Measurements from ENCODE around the gene NPR2. TPM values are rescaled to one million over a fixed set of nuclear protein-coding genes. Genes with fewer than 3 reads are reported as not detected.

The NPR2 gene
- total RNA-seq, 4 donors from 2014 or later = 1.1 to 6.8 (median 4.9) TPM

DNA sequence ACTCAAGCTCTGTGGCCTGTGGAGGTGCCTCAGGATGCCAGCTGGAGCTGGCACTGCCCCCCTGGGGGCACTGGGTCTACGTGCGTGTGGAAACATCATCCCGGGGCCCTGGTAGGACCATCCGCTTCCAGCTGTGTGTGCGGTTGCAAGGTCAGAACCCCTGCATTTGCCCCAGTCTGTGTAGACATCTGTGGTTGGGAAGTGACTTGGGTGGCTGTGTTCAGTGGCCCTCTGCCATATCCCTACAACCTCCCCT lies 50.2 kb downstream of the NPR2 start:
- H3K4me3 ChIP-seq = no peak overlapping the region
- TF ChIP-seq CTCF (IDR thresholded peaks at IDR 0.05) = no peak
- no peak for TF ChIP-seq EP300 (IDR thresholded peaks at IDR 0.05; ENCODE audit: low read depth)
- no peak for TF ChIP-seq POLR2A (IDR thresholded peaks at IDR 0.05)
- TF ChIP-seq POLR2AphosphoS5 (IDR thresholded peaks at IDR 0.05) = no peak
- no peaks in the 10 kb centered on the region for H3K36me3 ChIP-seq
- intact Hi-C loops (cut with DNase I; ENCODE audit: low total_unique reads) = no loop called here
- WGBS, 2 donors (ENCODE audit: low coverage in 1 of 2) = 90% methylated on average over 5 of the region's 5 CpGs; no CpG with 5 or more reads in 1 of the 2 donors
- in situ Hi-C loops (cut with MboI; ENCODE audit: low pct_ligation_motif_present in 1 of 4, low pct_unique_long_range_greater_than_20kb in 1 of 4, low sequenced_read_pairs in 3 of 4) = no loop called here
- H3K27ac ChIP-seq = no peak overlapping the region
- H3K4me1 ChIP-seq = peaks cover 11 to 25% (median 14%) of the 10 kb centered on the region in 4 donors
- no peak for DNase-seq
- no peaks in the 10 kb centered on the region for H3K27me3 ChIP-seq
- no peaks in the 10 kb centered on the region for H3K9me3 ChIP-seq

DNA sequence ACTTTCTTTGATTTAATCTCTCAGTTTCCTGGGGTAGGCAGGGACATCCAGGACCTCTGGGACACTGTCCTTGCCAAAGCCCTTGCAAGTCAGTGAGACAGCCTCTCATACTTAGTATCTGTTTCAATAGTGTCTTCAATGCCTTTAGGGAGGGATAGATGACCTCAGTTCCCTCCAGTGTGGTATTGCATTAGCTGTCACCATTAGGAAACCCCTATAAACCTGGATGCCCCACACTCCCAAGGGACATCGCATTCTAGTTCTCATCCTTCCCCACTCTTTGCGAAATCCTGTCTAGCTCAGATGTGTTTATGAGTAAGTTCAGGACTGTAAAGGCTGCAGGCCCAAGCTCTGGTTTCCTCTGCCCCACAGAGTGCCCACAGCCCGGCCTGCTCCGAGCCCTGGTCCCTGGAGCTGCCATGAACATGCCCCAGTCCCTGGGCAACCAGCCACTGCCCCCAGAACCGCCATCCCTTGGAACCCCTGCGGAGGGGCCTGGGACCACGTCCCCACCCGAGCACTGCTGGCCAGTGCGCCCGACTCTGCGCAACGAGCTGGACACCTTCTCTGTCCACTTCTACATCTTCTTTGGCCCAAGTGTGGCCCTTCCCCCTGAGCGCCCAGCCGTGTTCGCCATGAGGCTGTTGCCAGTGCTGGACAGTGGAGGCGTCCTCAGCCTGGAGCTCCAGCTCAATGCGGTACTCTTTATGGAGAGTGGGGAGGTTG lies 50.8 kb downstream of the NPR2 start:
- Histone ChIP-seq H3K27ac (no peak overlapping the region), H3K4me1 (peaks cover 11 to 25% (median 15%) of the 10 kb centered on the region in 4 donors), H3K36me3 (no peaks in the 10 kb centered on the region), H3K27me3 (no peaks in the 10 kb centered on the region), H3K9me3 (no peaks in the 10 kb centered on the region), H3K4me3 (no peak overlapping the region)
- in situ Hi-C loops (cut with MboI; ENCODE audit: low pct_ligation_motif_present in 1 of 4, low pct_unique_long_range_greater_than_20kb in 1 of 4, low sequenced_read_pairs in 3 of 4) = no loop called here
- 89 to 100% methylated on average over 2 to 17 of the region's 17 CpGs for WGBS, 2 donors (ENCODE audit: low coverage in 1 of 2)
- DNase-seq = no peak
- intact Hi-C loops (cut with DNase I; ENCODE audit: low total_unique reads) = no loop called here
- TF ChIP-seq EP300 (IDR thresholded peaks at IDR 0.05; ENCODE audit: low read depth) (no peak), CTCF (IDR thresholded peaks at IDR 0.05) (no peak), POLR2AphosphoS5 (IDR thresholded peaks at IDR 0.05) (no peak), POLR2A (IDR thresholded peaks at IDR 0.05) (no peak)

DNA sequence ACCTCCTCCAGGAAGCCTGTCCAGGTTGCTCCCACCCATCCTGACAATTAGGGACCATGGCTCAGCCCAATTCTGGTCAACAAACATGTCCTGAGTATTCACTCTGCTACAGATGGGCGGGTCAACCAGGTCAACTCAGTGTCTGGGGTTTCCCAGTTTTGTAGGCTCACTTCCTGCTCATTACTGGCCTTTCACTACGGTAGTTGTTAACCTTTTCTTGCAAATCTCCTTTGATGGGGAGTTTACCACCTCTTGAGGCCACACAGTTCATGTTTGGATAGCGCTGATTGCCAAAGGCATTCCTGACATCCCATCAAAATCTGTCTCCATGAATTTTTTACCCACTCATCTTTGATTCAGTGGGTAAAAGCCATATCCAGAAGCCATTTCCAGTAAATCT lies 51.4 kb downstream of the NPR2 start:
- no peaks in the 10 kb centered on the region for H3K36me3 ChIP-seq
- no peak overlapping the region for H3K4me3 ChIP-seq
- DNase-seq = no peak
- no peaks in the 10 kb centered on the region for H3K27me3 ChIP-seq
- intact Hi-C loops (cut with DNase I; ENCODE audit: low total_unique reads) (no loop called here), in situ Hi-C loops (cut with MboI; ENCODE audit: low pct_ligation_motif_present in 1 of 4, low pct_unique_long_range_greater_than_20kb in 1 of 4, low sequenced_read_pairs in 3 of 4) (no loop called here)
- peaks cover 11 to 28% (median 18%) of the 10 kb centered on the region in 4 donors for H3K4me1 ChIP-seq
- TF ChIP-seq CTCF (IDR thresholded peaks at IDR 0.05) (no peak), POLR2A (IDR thresholded peaks at IDR 0.05) (no peak), EP300 (IDR thresholded peaks at IDR 0.05; ENCODE audit: low read depth) (no peak), POLR2AphosphoS5 (IDR thresholded peaks at IDR 0.05) (no peak)
- 65 to 83% methylated on average over 2 to 3 of the region's 3 CpGs for WGBS, 2 donors (ENCODE audit: low coverage in 1 of 2)
- H3K27ac ChIP-seq = no peak overlapping the region
- H3K9me3 ChIP-seq = no peaks in the 10 kb centered on the region

- Histone ChIP-seq H3K27ac (peak overlapping the region; percentile 15 to 69 (median 56)), H3K27me3 (no peaks in the 10 kb centered on the region), H3K36me3 (no peaks in the 10 kb centered on the region), H3K4me1 (peaks cover 11 to 32% (median 19%) of the 10 kb centered on the region in 4 donors), H3K4me3 (no peak overlapping the region), H3K9me3 (no peaks in the 10 kb centered on the region)
- TF ChIP-seq POLR2A (IDR thresholded peaks at IDR 0.05) (no peak), EP300 (IDR thresholded peaks at IDR 0.05; ENCODE audit: low read depth) (no peak), CTCF (IDR thresholded peaks at IDR 0.05) (no peak), POLR2AphosphoS5 (IDR thresholded peaks at IDR 0.05) (peak in 1 of 3 donors; percentile 26)
- in situ Hi-C loops (cut with MboI; ENCODE audit: low pct_ligation_motif_present in 1 of 4, low pct_unique_long_range_greater_than_20kb in 1 of 4, low sequenced_read_pairs in 3 of 4) (no loop called here), intact Hi-C loops (cut with DNase I; ENCODE audit: low total_unique reads) (no loop called here)
- DNase-seq = peak; percentile 54
- 29 to 39% methylated on average over 6 to 7 of the region's 7 CpGs for WGBS, 2 donors (ENCODE audit: low coverage in 1 of 2)
Measured at GRCh38 chr9:35844628-35845270, 53.4 kb downstream of the NPR2 start.

Measured in transverse colon (tissue), 4 donors.